Islet of Langerhans (tissue), 1 donor: ENCODE results near the gene TAC4.
"Not testable (repeated sequence)": the region's sequence is repeated elsewhere in the genome, so short reads cannot be mapped to it uniquely, and the experiment has no call there.

Source experiments
- FAIRE-seq: peaks from one replicate; lab custom pipeline; 2011; peaks lifted over from hg19 to GRCh38; lab: Jason Lieb, UNC

Gene TAC4

DNA sequence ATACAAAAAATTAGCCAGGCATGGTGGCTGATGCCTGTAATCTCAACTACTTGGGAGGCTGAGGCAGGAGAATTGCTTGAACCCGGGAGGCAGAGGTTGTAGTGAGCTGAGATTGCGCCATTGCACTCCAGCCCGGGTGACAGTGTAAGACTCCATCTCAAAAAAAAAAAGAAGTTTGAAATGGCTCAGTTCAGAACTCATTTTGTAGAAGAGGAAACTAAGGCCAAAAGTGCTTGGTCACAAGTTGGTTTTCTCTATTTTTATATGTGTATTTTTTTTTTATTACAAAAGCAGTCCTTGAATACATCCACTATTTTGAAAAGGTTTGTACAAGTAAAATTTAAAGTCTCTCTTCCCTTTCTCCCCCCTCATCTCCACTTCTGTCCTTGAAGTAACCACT lies 5.5 kb downstream of the TAC4 start:
- no peak for FAIRE-seq

DNA sequence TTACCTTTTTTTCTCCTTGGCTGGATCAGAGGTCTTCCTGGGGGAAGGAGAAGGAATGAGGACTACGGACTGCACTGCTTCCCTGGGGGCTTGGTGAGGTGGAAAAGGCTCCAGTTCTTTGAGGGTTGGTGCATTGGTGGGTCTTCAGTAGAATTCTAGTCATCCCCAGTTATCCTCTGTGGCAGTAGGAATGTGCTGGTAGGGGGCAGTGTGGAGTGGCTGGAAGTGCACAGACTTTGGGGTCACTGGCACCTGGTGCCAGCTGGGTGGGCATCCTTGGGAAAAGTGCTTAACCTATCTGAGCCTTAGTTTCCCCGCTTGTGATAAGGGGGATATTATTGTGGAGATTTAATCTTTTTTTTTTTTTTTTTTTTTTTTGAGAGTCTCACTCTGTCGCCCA lies 6.3 kb downstream of the TAC4 start:
- no peak for FAIRE-seq

DNA sequence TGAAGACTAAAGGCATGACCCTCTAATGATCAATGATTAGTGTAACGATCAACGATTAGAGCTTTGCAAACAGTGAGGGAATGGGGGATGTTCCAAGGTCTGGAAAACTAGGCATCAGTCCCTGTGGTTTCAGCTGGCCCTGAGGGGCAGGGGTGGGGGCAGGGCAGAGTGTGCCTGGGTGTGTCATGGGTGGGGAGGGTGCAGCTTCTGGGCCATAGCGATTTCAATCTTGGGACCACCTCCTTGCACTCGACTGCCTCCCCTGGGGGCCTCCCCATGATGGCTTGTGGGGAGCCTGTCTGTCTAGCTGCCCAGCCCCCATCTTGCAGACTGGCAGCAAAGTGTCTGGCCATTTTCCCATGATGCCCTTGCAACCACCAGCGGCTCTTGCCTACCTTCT lies 8.4 kb downstream of the TAC4 start:
- FAIRE-seq = no peak

DNA sequence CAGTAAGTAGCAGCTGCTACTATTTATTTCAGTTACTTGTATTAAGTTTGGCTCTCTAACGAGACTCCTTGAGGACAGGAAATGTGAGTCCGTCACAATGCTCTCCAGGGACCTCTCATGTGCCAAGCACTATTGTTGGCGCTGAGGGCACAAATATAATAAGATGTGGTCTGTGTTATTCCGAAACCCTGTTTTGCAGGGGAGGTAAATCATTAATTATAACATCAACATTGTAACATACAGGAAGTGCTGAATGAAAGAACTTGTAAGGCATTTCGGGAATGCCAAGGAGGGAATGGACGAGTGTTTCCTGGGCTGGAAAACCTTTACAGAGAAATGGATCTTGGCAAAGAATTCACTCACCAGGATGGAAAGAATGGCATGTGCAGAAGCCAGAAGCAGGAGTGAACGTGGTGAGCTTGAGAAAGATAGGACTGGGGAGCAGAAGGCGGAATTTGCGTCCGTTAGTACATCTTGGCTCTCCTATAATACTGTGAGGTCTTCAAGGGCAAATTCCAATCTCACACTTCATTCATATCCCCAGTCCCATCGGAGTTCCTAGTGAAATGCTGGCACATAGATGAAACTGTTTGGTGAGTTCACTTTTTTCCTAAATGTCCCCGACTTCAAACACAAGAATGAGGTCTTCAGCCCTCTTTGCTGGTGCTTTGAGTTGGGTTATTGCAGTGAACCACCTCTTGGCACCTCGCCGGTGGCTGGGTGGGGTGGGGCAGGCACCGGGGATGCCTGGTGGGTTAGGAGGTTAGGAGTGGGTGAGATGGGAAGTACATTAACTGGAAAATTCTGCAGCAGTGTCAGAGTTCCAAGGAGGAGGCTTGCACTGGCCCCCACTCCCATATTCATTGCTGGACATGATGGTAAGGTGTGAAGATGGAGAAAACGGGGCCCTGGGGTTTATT lies 11.5 kb downstream of the TAC4 start:
- FAIRE-seq = no peak

DNA sequence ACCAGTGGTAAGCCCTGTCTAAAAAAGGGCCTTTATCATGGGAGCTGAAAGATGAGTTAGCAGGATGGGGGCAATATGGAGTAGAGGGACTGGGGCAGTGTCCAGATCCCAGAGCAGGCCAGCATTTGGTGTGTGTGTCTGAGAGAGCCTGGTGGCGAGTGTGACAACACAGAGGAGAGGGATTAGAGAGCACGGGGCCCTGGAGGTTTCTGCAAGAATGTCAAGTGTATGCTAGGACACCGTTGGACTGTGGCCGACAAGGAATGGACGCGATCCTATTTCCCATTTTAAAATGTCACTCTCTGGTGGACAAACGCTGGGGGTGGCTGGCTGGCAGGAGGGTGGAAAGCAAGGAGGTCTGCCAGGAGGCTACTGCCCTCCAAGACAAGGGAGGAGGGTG lies 12.4 kb downstream of the TAC4 start:
- FAIRE-seq = no peak

DNA sequence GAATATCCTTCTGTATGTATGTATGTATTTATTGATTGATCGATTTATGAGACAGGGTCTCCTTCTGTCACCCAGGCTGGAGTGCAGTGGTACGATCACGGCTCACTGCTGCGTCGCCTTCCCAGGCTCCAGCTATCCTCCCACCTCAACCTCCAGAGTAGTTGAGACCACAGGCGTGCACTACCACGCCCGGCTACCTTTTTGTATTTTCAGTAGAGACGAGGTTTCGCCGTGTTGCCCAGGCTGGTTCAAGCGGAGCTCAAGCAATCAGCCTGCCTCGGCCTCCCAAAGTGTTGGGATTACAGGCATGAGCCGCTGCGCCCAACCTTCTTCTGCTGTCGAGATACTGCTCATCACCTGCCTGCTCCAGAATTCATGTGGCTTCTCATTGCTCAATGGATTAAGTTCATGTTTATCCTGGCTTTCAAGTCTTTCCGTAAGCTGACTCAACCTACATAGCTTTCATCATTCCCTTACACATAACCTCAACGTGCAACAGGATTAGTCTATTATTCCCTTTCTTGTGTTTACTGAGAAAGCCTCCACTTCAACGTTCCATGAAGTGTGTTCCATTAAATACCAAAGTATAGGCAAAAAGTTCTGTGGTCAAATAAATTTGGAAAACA lies 13.6 kb downstream of the TAC4 start:
- no peak for FAIRE-seq

DNA sequence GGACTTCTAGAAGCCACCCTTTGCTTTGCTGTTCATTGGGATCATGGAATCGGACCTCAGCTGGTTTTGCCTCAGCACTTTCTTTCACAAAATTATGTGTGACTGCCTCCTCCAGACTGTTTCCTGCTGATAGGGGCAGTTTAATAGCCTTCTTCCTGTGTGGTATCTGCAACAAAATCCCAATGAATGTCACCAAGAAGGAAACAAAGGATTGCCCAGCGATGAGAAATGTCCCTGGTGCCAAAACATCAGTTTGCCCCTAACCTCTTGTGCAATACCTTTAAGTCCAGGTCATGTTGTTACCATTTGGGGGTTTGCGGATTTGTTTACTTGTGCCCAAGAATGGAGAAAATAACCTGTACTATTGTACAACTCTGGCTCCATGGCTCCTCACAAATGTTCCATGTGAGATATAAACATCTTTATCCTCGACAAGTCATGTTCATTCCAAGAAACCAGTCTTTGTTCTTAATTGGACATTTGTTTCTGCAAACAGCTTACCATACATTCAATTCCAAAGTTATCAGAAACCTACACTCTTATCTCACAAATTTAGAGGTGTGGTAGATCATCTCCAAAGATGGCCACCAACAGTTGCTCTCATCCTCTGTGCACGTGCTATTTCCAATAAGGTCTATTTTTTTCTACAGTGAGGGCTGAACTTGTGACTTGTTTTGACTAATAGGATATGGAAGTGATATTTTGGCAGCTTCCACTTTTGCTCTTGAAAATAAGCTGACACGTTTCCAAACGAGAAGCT lies 14.8 kb downstream of the TAC4 start:
- FAIRE-seq = no peak

GRCh38 chr17:49830605-49831004 lies 17.3 kb downstream of the TAC4 start:
- no peak for FAIRE-seq

DNA sequence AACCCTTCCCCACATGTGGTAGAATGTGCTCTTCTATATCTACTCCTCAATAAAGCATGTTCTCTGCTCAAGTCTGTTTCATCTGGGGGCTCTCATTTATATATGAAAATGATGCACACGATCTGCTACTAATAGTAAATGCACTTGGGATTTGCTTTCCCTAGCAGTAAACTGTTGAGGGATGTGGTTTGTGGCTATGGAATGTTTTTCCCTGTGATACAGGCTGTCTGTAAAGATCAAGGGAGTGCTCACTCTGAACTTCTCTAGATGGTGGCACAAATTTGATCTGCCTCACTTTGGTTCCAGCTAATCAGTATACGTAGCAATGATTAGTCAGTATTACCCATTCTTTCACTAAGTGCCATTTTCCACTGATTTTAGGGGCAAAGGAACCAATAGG lies 18.8 kb downstream of the TAC4 start:
- FAIRE-seq = no peak

- FAIRE-seq = not testable (repeated sequence)
Measured at GRCh38 chr17:49828325-49828724, 19.5 kb downstream of the TAC4 start.

DNA sequence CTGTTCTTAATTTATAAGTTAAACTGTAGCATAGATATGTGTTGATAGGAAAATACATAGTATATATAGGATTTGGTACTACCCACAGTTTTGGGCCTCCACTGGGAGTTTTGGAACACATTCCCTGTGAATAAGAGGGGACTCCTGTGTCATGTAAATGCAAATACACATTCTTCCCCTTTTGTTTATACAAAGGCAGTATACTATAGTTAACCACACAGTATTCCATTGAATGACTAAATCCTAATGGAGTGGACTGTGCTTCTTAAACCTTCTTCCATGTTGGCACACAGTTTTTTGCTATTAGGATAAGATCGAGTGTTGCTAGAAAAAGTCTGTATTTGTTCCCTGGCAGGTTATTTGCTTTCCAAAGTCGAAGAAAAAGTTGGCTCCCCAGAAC lies 22.2 kb downstream of the TAC4 start:
- no peak for FAIRE-seq

GRCh38 chr17:49823614-49824013 lies 24.3 kb downstream of the TAC4 start:
- no peak for FAIRE-seq

DNA sequence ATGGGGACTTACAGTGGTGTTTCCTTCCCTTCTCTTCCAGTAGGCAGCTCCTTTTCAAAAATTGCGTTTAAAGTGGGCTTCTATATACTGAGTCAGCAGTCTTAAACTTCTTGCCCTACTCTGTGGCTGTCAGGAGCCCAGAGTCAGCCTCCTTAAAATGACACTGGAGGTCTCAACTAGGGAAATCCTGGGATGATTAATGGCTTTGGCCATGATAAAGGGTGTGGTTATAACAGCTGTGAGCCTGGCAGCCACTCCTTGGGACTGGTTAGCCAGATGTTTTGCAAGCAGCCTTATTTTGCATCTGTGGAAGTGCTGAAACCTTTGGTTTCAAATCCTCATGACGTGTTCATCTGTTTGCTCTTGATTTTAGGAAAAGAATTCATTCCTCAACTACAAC lies 25.0 kb downstream of the TAC4 start:
- no peak for FAIRE-seq

- FAIRE-seq = no peak
Measured at GRCh38 chr17:49821916-49822315, 26.0 kb downstream of the TAC4 start.

DNA sequence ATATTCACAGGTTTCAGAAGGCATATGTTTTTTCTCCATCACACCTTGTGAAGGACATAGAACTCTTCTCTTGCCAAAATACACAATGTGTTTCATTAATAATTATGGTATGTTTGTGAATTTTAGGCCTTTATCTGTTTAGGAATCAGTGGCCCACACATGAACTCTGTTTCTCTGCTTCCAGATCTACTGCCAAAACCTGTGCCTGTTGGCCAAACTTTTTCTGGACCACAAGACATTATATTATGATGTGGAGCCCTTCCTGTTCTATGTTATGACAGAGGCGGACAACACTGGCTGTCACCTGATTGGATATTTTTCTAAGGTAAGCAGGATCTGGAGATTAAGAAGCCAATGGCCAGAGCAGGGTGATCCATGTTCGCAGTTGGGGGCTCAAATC lies 26.4 kb downstream of the TAC4 start:
- no peak for FAIRE-seq

DNA sequence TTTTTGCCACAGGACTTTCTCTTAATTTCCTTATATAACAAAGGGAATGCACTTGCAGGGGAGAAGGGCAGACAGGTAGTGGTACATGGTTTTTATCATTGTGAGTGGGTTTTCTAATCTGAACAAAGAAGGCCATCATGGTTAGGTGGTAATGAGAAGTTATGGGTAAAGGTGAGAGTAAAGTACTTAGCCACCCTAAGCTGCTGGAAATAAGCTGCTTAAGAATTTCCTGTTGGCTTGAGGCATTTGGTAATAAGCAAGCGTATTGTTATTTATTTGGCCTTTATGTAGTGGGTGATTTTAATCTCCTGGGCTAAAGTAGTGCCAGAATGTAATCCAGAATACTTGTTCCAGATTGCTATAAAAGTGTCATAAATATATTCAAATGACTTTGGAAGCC lies 27.1 kb downstream of the TAC4 start:
- FAIRE-seq = no peak

- no peak for FAIRE-seq
Measured at GRCh38 chr17:49819651-49820050, 28.2 kb downstream of the TAC4 start.

DNA sequence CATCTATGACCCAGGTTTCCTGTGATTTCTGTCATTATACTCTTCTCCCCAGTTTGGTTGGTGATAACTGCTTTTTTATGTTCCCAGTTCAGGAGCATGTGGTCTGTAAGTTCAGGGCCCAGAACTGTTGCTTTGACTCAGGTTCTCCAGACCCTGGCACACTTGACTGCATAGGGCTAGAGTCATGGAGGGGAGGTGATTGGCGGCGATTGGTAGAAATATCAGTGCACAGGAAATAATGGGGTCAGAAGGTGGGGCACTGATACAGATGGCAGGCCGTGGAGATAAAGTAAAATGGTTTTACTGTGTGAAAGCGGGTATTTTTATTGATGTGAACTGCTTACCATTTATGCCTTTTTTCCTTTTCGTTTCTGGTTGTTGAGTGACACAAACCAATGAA lies 28.7 kb downstream of the TAC4 start:
- no peak for FAIRE-seq

GRCh38 chr17:49817993-49818392 lies 29.9 kb downstream of the TAC4 start:
- no peak for FAIRE-seq

DNA sequence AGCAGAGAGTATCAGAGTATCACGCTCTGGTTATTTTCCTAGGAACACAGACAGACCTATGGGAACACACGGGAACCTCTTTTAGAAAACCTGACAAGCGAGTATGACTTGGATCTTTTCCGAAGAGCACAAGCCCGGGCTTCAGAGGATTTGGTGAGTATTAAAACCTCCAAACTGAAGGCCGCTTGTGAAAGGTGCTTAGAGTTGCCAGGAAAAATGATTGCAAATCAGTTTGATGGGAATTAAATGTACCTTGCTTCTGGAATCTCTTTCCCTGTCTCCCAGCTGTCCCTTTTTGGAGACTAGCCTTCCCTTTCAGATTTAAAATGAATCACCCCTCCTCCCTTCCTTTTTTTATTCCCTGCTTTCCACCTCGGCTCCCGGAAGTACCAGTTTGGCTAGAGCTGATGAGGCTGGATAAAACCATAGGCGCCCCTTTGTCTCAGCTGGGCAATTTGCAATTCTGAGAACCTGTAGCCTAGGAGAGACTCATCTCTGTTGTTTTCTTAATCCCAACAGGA lies 32.0 kb downstream of the TAC4 start:
- no peak for FAIRE-seq

GRCh38 chr17:49814781-49815529 lies 32.9 kb downstream of the TAC4 start:
- no peak for FAIRE-seq

GRCh38 chr17:49809056-49809455 lies 38.8 kb downstream of the TAC4 start:
- no peak for FAIRE-seq
